ENCODE measurements around the gene C17orf107.
"Not testable (repeated sequence)": the region's sequence is repeated elsewhere in the genome, so short reads cannot be mapped to it uniquely, and the experiment has no call there.

The C17orf107 gene

GRCh38 chr17:4913994-4914393, 14.7 kb downstream of the C17orf107 start:
- no peak for DNase-seq (ENCODE audit: extremely low spot score)
- TF ChIP-seq CTCF (IDR thresholded peaks at IDR 0.05; ENCODE audit: control extremely low read depth, extremely low read depth, low read depth, missing control alignments) = no peak
- POLR2A ChIA-PET = no interaction called here
- CTCF ChIA-PET = interaction anchor here (0.9 to 2.1 kb wide), 4 partner anchors 9 to 67 kb away, joined by 3 to 9 read pairs (median 4); partner anchors contain the start of gene CHRNE

GRCh38 chr17:4914551-4914950, 15.2 kb downstream of the C17orf107 start:
- DNase-seq (ENCODE audit: extremely low spot score); POLR2A ChIA-PET: not testable (repeated sequence)
- CTCF ChIA-PET = interaction anchor here (1.4 to 2.1 kb wide), 2 partner anchors 11 to 12 kb away, joined by 5 to 9 read pairs; partner anchors contain the start of gene CHRNE

- DNase-seq (ENCODE audit: extremely low spot score) = no peak
- POLR2A ChIA-PET = no interaction called here
- no peak for TF ChIP-seq CTCF (IDR thresholded peaks at IDR 0.05; ENCODE audit: control extremely low read depth, extremely low read depth, low read depth, missing control alignments)
- CTCF ChIA-PET = interaction anchor here (0.7 to 4.1 kb wide), 2 partner anchors 10 to 13 kb away, joined by 3 to 29 read pairs; no protein-coding TSS in a partner anchor
Observed at GRCh38 chr17:4919511-4920047, 20.2 kb downstream of the C17orf107 start.

GRCh38 chr17:4920351-4921048, 21.2 kb downstream of the C17orf107 start:
- POLR2A ChIA-PET = no interaction called here
- DNase-seq (ENCODE audit: extremely low spot score) = no peak
- TF ChIP-seq CTCF (IDR thresholded peaks at IDR 0.05; ENCODE audit: control extremely low read depth, extremely low read depth, low read depth, missing control alignments) = no peak
- CTCF ChIA-PET = interaction anchor here (0.7 to 4.1 kb wide), 3 partner anchors 11 to 14 kb away, joined by 3 to 29 read pairs (median 3); no protein-coding TSS in a partner anchor

GRCh38 chr17:4921320-4921719, 22.0 kb downstream of the C17orf107 start:
- no peak for TF ChIP-seq CTCF (IDR thresholded peaks at IDR 0.05; ENCODE audit: control extremely low read depth, extremely low read depth, low read depth, missing control alignments)
- DNase-seq (ENCODE audit: extremely low spot score) = no peak
- ChIA-PET CTCF (interaction anchor here (1.0 kb wide), 1 partner anchor 13 kb away, joined by 3 read pairs; no protein-coding TSS in a partner anchor), POLR2A (no interaction called here)

GRCh38 chr17:4926577-4927335, 27.4 kb downstream of the C17orf107 start:
- POLR2A ChIA-PET; DNase-seq (ENCODE audit: extremely low spot score): not testable (repeated sequence)
- CTCF ChIA-PET = interaction anchor here (0.7 to 1.7 kb wide), 5 partner anchors 9 to 18 kb away, joined by 3 to 4 read pairs (median 3); partner anchors contain the start of genes RNF167 and SLC25A11

GRCh38 chr17:4928881-4929280, 29.5 kb downstream of the C17orf107 start:
- CTCF ChIA-PET = no interaction called here
- TF ChIP-seq CTCF (IDR thresholded peaks at IDR 0.05; ENCODE audit: control extremely low read depth, extremely low read depth, low read depth, missing control alignments) = no peak
- DNase-seq (ENCODE audit: extremely low spot score) = no peak
- POLR2A ChIA-PET = no interaction called here

All from GM10248 (cell line).